K562 (cell line): ENCODE data around the gene CRYBG2. TPM values are rescaled to one million over a fixed set of nuclear protein-coding genes. Genes with fewer than 3 reads are reported as not detected.

Experiments used
- POLR2AphosphoS5 ChIP-seq: IDR thresholded peaks from 2 replicates; pipeline ENCODE4 v1.6.1; 2011; ENCODE audit warnings: mild to moderate bottlenecking, low read depth, low read length, moderate library complexity; ENCODE audit not compliant: control insufficient read depth, insufficient read depth
- PPARD ChIP-seq: fragments of 250-450 bp; sonication (Bioruptor Pico); IDR thresholded peaks from 2 replicates; pipeline ENCODE4 v1.8.0; 2022; ENCODE audit warnings: inconsistent platforms, mild to moderate bottlenecking, moderate library complexity
- XRCC5 ChIP-seq: fragments of 200-400 bp; formaldehyde crosslinking; IDR thresholded peaks from 2 replicates; pipeline ENCODE4 v1.6.1; 2017; ENCODE audit warnings: low read depth, mild to moderate bottlenecking, low read length
- ZFP36 ChIP-seq: fragments of 150-350 bp; IDR thresholded peaks from 2 replicates; pipeline ENCODE4 v1.6.1; 2018; ENCODE audit warnings: low read length, low read depth; ENCODE audit not compliant: partially characterized antibody
- ZNF3 ChIP-seq: fragments of 250-450 bp; sonication (Bioruptor Pico); IDR thresholded peaks from 2 replicates; pipeline ENCODE4 v1.5.0; 2021; ENCODE audit warnings: mild to moderate bottlenecking, moderate library complexity
- ZNF445 ChIP-seq: fragments of 250-450 bp; sonication (Bioruptor Pico); IDR thresholded peaks from 2 replicates; pipeline ENCODE4 v1.4.0; 2020; ENCODE audit warnings: low read depth, mild to moderate bottlenecking, moderate library complexity
- polyA plus RNA-seq, 8 experiments: library from polyadenylated mRNA; depleted of rRNA in 4 of 8; stranded (reverse) in 5 of 8; unstranded in 3 of 8; fragments of >200 nt; fragmentation: Nextera tagmentation in 2 of 8; fragmentation: Illumina TruSeq in 1 of 8; extraction: Ambion mirVana in 2 of 8; extraction: Trizol in 1 of 8; gene quantifications; 2 replicates each; pipeline versions ENCODE4 v1.2.1 to v1.2.3, GENCODE V29; 2011 to 2014; ENCODE audit warnings: inconsistent platforms in 1 of 8, missing spikeins in 1 of 8
- total RNA-seq, 7 experiments: library from RNA; depleted of rRNA in 6 of 7; stranded (reverse); fragments of >200 nt in 6 of 7; fragmentation: Illumina TruSeq in 2 of 7; extraction: Trizol in 2 of 7; gene quantifications; 2 replicates each; pipeline versions ENCODE4 v1.2.1 to v1.2.3, GENCODE V29; 2011 to 2021; ENCODE audit warnings: low replicate concordance in 1 of 7
- TF ChIP-seq, protein P1 (sequence below), 2 experiments: fragments of 450-650 bp in 1 of 2; sonication (generic) in 1 of 2; formaldehyde crosslinking in 1 of 2; IDR thresholded peaks; 2 replicates each; pipeline versions ENCODE4 v1.7.1 to v1.9.0; 2016 to 2022; ENCODE audit warnings: inconsistent platforms in 1 of 2, mild to moderate bottlenecking in 1 of 2, missing genetic modification reagents in 1 of 2
- TF ChIP-seq, protein P2 (sequence below): fragments of 200-800 bp; sonication (Bioruptor generic); IDR thresholded peaks from 2 replicates; pipeline ENCODE4 v1.6.1; 2016; ENCODE audit warnings: missing genetic modification characterization, missing compliant biosample characterization
- TF ChIP-seq, protein P3 (sequence below): sonication (generic); formaldehyde crosslinking; IDR thresholded peaks from 2 replicates; pipeline ENCODE4 v1.8.1; 2023; ENCODE audit warnings: mild to moderate bottlenecking, missing genetic modification reagents

CRYBG2 gene
- total and polyA plus RNA-seq, 9 of the 15 experiments (the other 6 are each of a cell fraction or from before 2014, with no cell fraction given), result 0.39 to 8.5 (median 3.7) TPM

DNA sequence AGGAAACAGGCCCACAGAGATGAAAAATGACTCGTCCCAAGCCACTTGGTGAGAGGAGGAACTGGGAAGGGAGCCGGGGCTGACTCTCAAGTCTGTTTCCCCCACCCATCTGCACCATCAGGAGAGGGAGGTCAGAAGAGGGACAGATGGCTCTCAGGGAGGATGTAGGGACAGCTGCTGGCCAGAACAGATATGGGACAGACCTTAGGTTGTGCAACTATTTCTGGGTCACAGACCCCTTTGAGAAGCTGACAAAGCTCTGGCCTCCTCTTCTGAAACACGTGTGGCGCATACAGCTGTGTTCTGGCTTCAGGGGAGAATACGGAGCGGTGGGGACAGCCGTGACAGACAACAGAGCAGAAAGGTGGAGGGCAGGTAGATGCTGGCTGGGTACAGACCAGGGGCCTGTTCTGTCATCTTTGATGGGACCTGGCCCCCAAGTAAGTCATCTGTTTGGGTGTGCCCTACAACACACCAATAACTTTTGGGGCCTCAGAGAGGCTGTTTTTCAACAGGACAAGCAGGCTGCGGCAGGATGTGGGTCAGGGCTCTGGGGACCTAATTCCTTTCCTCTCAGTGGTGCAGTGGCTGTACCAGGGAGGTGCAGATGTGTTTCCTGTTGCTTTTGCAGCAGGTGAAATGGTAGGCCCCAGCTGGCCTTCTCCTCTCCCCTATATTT lies 66.8 kb downstream of the CRYBG2 start (continued):
- TF ChIP-seq, protein P1, sequence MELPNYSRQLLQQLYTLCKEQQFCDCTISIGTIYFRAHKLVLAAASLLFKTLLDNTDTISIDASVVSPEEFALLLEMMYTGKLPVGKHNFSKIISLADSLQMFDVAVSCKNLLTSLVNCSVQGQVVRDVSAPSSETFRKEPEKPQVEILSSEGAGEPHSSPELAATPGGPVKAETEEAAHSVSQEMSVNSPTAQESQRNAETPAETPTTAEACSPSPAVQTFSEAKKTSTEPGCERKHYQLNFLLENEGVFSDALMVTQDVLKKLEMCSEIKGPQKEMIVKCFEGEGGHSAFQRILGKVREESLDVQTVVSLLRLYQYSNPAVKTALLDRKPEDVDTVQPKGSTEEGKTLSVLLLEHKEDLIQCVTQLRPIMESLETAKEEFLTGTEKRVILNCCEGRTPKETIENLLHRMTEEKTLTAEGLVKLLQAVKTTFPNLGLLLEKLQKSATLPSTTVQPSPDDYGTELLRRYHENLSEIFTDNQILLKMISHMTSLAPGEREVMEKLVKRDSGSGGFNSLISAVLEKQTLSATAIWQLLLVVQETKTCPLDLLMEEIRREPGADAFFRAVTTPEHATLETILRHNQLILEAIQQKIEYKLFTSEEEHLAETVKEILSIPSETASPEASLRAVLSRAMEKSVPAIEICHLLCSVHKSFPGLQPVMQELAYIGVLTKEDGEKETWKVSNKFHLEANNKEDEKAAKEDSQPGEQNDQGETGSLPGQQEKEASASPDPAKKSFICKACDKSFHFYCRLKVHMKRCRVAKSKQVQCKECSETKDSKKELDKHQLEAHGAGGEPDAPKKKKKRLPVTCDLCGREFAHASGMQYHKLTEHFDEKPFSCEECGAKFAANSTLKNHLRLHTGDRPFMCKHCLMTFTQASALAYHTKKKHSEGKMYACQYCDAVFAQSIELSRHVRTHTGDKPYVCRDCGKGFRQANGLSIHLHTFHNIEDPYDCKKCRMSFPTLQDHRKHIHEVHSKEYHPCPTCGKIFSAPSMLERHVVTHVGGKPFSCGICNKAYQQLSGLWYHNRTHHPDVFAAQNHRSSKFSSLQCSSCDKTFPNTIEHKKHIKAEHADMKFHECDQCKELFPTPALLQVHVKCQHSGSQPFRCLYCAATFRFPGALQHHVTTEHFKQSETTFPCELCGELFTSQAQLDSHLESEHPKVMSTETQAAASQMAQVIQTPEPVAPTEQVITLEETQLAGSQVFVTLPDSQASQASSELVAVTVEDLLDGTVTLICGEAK (IDR thresholded peaks at IDR 0.05), result no peak
- TF ChIP-seq, protein P1 (CRISPR knock-in tag; IDR thresholded peaks at IDR 0.05), result no peak
- TF ChIP-seq ZNF445 (CRISPR knock-in tag), result no peak
- TF ChIP-seq ZNF3 (CRISPR knock-in tag), result no peak
- TF ChIP-seq ZFP36, result no peak
- TF ChIP-seq XRCC5, result peak; percentile 47; the same call in 1 of the 2 replicates
- TF ChIP-seq POLR2AphosphoS5, result peak; percentile 98
- no peak for TF ChIP-seq PPARD (CRISPR knock-in tag)
- TF ChIP-seq, protein P2, sequence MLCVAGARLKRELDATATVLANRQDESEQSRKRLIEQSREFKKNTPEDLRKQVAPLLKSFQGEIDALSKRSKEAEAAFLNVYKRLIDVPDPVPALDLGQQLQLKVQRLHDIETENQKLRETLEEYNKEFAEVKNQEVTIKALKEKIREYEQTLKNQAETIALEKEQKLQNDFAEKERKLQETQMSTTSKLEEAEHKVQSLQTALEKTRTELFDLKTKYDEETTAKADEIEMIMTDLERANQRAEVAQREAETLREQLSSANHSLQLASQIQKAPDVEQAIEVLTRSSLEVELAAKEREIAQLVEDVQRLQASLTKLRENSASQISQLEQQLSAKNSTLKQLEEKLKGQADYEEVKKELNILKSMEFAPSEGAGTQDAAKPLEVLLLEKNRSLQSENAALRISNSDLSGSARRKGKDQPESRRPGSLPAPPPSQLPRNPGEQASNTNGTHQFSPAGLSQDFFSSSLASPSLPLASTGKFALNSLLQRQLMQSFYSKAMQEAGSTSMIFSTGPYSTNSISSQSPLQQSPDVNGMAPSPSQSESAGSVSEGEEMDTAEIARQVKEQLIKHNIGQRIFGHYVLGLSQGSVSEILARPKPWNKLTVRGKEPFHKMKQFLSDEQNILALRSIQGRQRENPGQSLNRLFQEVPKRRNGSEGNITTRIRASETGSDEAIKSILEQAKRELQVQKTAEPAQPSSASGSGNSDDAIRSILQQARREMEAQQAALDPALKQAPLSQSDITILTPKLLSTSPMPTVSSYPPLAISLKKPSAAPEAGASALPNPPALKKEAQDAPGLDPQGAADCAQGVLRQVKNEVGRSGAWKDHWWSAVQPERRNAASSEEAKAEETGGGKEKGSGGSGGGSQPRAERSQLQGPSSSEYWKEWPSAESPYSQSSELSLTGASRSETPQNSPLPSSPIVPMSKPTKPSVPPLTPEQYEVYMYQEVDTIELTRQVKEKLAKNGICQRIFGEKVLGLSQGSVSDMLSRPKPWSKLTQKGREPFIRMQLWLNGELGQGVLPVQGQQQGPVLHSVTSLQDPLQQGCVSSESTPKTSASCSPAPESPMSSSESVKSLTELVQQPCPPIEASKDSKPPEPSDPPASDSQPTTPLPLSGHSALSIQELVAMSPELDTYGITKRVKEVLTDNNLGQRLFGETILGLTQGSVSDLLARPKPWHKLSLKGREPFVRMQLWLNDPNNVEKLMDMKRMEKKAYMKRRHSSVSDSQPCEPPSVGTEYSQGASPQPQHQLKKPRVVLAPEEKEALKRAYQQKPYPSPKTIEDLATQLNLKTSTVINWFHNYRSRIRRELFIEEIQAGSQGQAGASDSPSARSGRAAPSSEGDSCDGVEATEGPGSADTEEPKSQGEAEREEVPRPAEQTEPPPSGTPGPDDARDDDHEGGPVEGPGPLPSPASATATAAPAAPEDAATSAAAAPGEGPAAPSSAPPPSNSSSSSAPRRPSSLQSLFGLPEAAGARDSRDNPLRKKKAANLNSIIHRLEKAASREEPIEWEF (CRISPR knock-in tag), result 0 out of 2 replicates have a peak, but pooled peaks have one; percentile 31
- TF ChIP-seq, protein P3, sequence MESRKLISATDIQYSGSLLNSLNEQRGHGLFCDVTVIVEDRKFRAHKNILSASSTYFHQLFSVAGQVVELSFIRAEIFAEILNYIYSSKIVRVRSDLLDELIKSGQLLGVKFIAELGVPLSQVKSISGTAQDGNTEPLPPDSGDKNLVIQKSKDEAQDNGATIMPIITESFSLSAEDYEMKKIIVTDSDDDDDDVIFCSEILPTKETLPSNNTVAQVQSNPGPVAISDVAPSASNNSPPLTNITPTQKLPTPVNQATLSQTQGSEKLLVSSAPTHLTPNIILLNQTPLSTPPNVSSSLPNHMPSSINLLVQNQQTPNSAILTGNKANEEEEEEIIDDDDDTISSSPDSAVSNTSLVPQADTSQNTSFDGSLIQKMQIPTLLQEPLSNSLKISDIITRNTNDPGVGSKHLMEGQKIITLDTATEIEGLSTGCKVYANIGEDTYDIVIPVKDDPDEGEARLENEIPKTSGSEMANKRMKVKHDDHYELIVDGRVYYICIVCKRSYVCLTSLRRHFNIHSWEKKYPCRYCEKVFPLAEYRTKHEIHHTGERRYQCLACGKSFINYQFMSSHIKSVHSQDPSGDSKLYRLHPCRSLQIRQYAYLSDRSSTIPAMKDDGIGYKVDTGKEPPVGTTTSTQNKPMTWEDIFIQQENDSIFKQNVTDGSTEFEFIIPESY (CRISPR knock-in tag), result peak; percentile 80
